NCI-H146 treated with DMSO at 0.1 percent for 48 hours (cell line): ENCODE results near the gene ZSCAN20.
A peak's percentile ranks its signal among the peaks of the same experiment; 100 is the strongest.

Experiments
- DNase-seq: peaks from one replicate; lab custom pipeline; 2025; ENCODE audit not compliant: unreplicated experiment; lab: John Stamatoyannopoulos, UW

The ZSCAN20 gene

DNA sequence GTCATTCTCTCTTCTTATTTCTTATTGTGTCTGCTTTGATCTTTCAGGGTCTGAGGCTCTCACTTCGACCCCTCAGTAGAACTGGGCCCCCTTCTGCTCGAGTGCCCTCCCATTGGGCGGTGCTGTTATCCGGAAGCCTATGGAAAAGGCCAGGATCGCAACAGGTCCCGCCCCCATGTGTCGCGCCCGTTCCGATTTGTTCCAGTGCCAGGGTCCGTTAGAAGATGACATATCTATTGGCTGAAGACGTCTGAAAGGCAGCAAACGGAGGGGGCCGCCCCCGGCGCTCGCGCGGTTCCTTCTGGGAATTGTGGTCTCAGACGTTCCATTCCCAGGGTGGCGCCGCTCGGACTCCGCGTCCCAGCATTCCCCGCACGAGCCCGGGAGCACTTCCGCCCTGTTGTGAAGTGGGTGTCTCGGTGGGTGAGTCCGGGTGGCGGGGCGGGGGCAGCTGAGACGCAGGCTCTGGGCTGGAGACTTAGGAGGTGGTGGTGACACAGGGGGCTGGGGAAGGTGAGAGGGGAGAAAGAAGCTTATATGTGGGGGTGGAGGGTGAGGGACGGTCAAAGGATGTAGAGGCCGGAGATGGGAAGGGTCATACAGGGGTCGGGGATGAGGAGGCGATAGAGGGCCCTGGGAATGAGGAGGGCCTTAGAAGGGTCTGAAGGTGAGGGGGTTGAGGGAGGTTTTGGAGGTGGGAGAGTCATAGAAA is at the start of gene ZSCAN20:
Gene ZSCAN20 (plus strand): TSS at position 377 of the 712 bp plus-strand sequence. CDS start 6,644 bp downstream, outside the sequence.
- DNase-seq, result peak; percentile 95

DNA sequence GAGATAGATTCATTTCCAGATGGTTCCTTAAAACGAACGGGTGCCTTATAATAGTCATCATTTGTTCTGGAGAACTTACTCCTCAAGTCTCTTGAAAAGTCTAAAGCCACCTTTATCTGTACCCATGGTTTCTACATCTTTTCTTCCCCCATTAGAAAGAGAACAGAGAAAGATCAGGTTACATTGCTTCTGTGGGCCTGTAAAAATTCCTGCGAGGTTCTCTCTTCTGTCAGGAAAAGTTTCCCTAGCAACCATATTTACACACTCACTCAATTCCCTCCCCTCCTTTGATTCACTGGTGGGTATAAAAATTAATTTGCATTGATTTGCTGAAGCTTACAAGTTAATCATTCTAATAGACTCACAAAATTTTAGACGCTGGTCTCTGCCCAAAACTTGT is 48.2 kb upstream of the ZSCAN20 start:
- no peak for DNase-seq

DNA sequence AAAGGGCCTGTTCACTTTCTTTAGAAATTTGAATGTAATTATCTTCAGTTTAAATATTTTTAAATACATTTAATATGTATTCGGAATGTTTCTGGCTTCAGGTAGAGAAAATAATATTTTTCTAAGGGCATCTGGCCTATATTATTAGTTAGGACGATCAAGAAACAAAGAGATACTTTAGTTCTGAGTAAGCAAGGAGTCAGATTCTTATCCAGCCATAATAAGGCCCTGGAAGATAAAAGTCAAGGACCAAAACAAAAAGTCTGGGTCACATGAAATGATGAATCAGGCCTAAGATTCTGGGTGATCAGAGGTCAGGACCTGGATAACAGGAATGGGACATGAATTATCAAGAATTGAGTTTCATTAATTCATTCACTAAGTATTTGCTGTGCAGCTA is 47.8 kb upstream of the ZSCAN20 start:
- no peak for DNase-seq

DNA sequence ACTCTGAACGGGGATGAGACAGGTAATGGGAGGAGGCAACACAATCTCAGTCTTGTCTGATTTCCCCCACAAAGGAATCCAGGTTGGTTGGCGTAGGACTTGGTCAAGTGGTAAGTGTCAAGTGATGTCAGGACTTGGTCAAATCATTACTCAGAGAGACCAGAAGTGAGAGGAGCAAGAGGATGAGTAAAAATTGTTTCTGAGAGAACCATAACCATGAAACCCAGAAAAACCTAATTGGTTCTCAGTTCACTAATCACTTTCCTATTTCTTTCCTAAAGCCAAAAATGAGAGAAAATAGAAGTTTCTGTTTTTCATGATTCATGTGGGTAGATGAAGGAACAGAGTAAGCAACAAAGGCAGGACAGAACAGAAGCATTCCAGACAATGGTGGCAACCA is 46.5 kb upstream of the ZSCAN20 start:
- DNase-seq, result no peak

DNA sequence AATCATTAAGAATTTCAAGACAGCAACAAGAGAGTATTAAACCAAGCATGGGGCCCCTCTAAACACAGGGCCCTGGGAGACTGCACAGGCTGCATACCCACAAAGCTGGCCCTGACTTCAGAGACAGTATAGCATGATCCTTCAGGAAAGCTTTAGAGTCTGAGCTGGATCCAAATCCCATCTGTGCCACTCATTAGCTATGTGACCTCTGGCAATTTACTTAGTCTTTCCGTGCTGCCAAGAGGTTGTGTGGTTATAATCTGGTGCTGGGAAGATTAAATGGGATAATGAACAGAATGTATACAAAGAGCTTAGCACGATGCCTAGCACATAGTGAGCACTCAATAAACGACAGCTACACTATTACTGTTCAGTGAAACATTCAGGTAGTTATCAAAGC is 45.5 kb upstream of the ZSCAN20 start:
- no peak for DNase-seq

DNA sequence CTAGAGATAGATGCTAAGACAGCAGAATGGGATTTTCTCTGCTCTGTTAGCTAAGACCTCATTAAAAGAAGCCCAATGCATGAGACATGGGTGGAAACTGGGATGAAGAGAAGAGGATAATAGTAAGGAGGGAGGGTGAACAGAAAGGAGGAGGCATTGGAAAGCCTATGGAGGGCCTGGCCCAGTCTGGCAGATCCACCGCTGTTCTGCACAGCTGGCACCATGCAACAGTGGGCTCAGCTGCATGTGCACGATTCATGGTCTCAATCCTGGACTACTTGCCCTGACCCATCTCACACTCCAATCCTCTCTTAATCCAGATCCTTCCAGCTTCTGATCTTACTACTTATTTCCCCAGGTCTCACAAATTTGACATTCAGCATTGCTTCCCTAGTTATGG is 43.8 kb upstream of the ZSCAN20 start:
- DNase-seq, result no peak

DNA sequence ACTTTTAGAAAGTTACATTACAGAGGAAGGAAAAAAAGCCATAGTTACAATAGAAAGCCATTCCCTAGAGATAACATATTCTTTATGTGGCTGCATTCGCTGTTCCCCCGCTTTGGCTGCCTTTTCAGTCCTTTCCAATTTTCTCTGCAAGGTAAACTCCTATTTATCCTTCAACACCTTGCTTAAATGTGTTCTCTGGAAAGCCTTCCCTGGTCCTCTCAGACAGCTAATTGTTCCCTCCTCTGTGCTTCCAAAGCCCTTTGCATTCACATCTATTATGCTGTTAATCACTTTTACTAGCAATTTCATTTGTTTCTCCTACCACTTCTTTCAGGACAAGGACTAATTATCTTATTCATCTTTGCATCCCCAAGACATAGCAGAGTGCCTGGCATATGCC is 43.1 kb upstream of the ZSCAN20 start:
- no peak for DNase-seq

DNA sequence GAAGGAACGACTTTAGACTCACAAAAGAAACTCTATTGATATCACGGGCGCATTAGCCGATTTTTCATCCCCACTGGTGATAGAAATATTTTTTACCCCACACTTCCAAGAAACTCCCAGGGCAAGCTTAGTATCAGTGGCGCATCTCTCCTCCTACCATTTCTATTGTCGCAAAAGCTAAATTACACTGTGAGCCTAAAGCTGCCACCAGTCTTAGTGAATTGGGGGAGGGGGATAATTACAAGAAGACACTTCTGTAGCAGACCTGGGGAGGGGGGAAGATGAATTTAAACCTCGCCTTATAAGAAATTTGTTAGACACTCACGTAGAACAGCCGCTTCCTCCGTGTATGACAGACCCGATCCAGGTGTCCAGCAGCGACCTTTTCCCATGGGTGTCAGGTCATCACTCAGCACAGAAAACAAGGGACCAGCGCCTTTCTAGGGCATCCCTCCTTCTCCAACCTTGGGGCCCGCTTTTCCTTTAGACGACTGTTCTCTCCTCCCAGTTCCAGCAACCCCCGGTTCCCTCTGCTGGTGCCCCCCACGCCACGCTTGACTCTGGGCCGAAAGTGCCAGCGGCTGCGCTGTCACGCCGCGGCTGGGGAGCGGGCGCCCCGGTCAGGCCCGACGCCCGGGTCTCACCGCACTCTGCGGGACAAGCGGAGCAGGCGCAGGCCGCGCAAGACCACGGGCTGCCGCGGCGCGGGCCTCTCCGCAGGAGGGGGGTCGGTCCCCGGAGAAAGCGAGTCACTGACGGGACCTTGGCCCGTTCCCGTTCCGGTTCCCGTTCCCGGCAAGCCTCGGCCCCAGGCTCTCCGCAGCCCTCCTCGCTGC is 42.4 kb upstream of the ZSCAN20 start:
- no peak for DNase-seq

DNA sequence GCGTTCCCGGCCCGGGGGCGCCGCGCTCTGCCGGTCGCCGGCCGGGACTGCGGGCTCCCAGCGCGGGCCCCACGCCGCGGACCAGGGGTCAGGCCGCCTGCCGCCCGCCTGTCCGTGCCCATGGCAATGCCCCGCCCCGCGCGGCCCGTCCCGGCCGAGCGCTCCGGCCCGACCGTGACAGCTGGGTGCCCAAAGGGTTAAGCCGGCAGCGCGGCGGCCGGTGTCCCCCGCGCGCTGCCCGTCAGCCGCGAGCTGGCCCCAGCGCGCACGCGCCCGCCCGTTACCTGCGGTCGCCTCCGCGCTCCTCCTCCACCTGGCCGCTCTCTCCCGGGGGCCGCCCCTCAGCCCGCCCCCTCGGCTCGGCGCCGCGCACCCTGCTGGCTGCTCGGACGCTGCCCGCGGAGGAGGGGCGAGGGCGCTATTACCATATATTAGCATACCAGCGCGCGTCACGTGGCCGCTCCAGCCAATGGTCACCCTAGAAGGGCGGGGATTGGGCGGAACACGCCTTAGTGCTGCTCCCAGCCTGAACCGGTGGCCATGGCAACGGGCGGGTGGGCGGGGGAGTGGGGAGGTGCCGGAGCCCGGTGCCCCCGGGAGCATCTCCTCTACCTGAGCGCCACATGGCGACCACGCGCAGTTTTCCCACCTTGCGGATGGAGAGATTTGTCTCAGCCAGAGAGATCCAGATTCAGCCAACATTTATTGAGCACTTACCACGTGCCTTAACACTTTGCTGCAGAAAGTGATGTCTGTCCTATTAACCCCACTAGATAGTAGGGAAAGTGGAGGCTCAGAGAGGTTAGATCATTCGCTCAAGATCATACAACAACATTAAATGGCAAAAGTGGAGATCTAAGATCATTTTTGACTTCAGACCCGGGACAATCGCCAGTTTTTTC is 41.5 kb upstream of the ZSCAN20 start, which contains the start of gene PHC2:
Gene PHC2 (minus strand): TSS at position 404 of the 902 bp plus-strand sequence. CDS start 55,556 bp downstream, outside the sequence.
- DNase-seq, result peak; percentile 85

DNA sequence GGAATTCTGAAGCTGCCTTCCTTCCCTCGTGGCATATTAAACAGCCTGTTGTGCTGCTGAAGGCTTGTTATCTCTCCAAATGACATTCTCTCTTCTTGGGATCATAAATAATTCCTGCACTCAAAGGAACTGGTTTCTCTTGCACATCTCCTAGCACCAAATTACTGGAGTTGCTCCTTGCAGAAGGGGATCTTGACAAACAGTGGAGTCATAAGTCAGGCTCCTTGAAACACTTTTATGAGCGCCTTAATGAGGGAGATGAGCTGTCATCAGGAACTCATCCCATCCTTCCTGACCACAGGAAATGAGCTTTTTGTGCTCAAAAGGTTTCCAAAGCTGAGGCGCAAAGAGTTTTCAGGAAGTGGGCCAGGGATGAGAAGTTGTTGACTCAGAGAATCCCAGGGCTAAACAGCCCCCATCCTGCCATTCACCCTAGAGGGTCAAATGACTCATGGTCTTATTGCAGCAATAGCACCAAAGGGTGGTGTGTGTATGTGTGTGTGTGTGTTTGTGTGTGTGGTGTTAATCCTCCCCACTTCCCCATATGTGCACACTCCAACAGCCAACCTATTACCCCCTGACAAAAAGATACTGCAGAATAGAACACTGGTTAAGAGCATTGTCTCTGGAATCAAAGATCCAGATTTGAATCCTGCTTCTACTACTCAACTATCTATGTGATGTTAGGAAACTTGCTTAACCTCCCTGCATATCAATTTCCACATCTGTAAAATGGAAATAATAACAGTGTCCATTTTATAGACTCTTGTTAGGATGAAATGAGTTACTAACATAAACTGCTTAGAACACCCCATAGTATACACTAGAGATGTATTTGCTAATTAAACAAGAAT is 38.7 kb upstream of the ZSCAN20 start:
- DNase-seq, result no peak

DNA sequence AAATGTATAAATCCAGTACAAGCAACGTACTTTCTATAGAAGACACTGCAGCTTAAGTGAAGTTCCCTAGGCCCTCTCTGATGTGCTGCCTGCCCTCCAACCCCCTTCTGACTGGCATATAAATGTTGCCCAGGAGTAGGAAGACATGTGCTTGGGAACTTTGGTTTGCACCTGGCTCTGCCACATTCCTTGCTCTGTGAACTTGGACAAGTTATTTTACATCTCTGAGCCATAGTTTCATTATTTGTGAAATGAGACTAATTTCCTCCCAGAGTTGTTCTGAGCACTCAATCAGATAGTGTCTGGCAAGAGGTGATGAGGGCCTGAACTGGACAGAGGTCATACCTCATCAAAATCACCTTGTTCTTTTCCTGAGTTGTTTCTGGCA is 38.1 kb upstream of the ZSCAN20 start:
- no peak for DNase-seq

DNA sequence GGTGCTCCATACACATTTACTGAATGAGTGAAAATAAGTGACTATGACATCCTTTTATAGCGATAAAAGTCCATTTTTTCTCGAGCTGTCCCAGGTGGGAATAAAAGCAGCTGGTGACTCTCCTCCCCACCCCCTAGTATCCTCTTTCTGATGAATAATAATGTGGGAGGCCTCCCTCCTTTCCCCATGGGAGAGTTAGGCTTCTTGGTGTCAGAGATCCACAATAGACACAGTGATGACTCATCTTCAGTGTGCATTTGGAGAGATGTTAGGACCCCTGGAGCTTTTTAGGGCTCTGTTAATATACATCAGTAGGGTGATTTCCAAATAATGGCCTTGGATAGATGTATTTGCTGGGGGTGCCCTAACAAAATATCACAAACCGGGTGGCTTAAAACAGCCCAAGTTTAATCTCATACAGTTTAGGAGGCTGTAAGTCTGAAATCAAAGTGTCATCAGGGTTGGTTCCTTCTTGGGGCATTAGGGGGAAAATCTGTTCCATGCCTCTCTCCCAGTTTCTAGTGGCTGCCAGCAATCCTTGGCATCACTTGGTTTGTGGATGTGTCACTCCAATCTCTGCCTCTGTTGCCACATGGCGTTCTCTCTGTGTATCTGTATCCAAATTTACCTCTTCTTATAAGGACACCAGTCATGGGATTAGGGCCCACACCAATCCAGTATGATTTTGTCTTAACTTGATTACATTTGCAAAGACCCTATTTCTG is 37.2 kb upstream of the ZSCAN20 start:
- DNase-seq, result no peak

DNA sequence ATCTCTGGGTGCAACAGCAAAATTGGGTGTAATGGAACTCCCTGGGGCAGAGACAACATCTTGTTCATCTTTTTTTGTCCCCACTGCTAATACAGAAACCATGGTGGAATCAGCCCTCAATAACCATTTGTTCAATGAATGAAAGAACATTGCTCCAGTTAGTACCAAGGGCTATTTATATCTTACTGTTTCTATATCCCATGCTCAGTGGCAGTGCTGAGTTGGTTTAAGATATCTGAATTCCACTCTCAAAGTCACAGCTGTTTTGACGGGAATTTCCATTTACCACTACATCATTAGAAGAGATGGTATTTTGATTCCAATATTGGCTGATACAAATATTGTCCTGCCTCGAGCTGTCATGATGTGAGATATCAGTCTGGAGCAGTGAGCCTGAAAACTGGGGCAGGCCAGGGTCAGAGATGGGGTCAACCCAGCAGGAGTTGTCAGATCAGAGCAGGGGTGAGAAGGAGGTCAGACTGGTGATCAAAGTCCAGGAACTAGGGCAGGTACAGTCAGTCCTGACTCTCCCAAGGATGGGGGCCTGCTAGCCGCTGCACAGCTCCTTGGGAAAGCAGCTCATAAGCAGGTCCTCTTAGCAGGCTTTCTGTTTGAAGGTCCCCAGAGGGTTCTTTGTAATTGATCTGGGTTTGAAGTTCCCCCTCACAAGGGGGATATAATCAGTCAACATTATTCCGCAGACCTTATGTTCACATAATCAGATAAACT is 35.7 kb upstream of the ZSCAN20 start:
- DNase-seq, result no peak

DNA sequence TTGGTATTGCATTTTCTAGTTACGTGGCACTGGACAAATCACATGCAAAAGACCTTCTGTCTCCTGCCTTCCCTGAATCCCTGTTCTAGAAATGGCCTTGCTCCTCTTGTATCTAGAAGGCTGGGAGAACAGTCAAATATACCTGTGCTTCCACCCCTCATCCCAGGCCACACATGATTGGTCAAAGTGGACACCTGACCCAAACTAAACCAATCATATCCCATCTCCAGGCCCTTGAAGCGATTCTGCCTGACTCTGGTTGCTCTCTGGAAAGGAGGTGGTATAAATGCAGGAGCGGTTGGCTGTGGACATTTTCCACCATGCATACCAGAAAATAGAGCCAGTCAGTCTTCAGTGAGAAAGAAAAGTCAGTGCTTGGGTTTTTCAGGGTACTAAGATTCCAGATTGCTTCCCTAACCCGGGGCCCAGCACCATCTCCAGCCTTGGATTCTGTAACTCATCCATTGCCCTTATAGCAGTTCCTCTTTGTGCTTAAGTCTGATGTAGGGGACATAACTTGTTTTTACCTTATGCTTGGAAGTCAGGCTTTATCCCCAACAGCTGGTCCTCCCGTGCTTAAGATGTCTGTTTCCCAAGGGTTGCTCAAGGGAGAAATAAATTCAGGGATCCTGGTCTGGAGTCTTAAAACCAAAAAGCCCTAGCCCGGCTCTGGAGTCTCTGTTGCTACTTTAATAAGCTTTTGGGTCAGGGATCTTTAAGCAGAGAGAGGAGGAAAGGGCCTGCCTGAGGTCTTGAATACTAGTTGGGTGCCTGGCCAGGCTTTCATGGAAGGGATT is 33.9 kb upstream of the ZSCAN20 start:
- DNase-seq, result no peak

DNA sequence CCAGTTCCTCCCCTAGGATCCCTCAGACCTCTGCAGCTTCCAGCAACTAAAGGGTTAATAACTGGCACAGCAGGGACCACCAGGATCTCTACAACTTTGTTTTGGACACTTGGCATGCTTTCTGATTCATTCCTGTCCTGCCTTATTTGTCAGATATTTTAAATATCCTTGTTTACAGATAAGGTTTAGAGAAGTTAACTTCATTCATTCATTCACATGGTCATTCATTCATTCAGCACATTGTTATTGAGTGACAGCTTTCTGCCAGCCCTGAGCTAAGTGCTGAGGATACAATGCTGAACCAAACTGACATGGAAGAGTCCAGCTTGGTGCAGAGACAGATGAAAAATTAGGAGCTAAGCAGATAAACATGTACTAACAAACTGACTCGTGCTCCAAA is 32.8 kb upstream of the ZSCAN20 start:
- DNase-seq, result no peak

DNA sequence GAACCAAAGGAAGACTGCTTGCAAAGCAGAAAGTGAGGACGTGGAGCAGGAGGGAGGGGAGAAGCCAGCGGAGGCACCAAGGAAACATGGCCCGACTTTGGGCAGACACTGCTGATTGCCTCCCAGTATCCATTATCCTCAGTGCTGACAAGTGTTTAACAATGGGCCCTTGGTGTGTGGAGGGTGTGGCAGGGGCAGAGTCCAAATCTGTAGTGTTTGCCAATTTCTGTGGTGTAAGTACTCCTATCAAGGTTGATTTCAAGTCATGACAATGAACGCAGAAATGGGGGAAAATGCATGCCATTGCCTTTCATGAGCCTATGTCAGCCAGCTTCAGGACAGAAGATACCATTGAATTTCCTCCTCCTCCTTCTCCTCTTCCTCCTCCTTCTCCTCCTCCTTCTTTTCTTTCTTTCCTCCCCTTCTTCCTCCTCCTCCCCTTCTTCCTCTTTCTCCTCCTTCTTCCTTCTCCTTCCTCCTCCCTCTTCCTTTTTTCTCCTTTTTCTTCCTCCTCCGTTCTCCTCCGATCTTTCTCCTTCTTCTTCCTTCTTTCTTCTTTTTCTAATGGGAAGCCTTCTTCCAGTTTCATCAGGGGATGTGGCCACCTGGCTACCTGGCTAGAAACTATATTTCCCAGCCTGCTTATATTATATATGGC is 31.2 kb upstream of the ZSCAN20 start:
- no peak for DNase-seq

DNA sequence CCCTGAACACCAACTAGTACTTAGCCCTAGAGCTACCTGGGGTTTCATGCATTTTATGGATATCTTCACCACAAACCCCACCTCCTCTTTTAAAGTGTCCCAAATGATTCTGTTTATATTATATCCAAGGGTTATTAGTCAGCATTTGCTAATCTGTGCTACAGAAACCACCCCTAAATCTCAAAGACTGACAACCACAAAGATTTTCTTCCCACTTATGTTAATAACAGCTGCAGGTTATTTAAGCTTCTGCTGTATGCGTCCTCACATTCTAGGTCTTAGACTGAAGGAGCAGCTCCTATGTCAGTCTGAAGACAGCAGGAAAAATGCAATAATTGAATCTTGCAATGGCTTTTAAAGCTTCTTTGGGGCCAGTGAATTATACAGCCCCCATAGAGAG is 30.3 kb upstream of the ZSCAN20 start:
- no peak for DNase-seq
